Activated CD4-positive, alpha-beta T cell treated with anti-CD3 and anti-CD28 coated beads, Interleukin-2, amount 50 U/mL, for 4 hours (primary cell): ENCODE measurements around the gene VWF.

Experiments used
- DNase-seq, 2 experiments: peaks; one replicate each; pipeline ENCODE4 v3.0.0-alpha.2; 2020

VWF gene

GRCh38 chr12:6076346-6076745 lies 48.1 kb downstream of the VWF start:
- DNase-seq: no peak

DNA sequence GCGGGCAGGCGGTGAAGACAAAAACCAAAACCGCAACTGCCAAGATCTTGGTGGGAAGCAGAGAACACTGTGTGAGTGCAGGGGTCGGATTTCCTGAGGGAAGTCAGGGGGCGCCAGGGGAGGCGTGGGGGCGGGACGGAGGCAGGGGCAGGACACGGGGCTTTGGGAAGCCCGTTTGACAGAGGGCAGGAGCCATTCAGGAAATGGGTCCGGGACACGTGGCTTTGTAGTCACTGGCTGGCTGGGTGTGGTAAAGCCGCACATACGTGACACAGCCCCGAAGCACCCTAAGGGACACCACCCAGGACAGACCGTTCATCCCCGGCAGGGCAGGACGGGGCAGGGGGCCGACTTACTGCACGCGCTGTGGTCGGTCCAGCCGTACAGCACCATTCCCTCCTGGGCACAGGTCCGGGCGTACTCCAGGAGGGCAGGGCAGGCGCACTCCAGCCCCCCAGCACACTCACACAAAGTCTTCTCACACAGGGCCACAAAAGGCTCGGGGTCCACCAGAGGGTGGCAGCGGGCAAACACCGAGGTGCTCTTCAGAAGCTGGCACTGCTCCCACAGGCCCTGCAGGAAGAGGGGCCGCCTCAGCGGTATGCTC lies 49.4 kb downstream of the VWF start:
- no peak for DNase-seq

DNA sequence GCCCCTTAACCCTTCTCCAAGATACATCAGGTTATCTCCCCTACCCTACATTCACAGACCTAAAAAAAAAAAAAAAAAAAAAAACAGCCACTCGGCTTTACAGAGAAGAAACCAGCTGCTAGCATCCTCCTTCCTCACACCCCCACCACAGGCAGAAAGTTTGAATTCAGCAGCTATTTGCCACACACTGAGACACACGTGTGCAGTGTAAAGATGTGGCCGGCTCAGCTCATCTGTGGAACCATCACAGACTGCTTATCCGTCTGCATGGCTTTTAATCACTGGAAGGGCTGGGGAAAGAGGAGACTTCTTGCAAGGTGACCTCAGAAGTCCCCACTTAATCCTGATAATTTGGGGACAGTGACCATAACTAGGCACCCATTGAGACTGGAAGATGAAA lies 50.0 kb downstream of the VWF start:
- DNase-seq: no peak

DNA sequence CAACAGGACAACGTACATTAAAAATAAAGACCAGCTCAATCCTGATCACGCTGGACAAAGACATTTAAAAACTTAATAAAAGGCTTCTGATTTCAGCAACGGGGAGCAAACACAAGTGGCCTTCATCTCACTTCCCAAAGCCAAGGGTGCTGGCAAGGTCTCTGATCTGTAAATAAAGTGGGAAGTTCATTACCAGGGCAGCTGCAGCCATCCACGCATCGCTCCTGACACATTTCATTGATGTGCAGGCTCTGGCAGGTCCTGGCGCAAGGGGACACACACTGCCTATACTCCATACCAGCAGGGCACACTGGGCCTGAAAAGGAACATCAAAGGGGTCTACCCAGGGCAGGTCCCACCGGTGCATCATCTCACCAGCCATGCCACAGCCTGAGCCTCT lies 51.0 kb downstream of the VWF start:
- no peak for DNase-seq

DNA sequence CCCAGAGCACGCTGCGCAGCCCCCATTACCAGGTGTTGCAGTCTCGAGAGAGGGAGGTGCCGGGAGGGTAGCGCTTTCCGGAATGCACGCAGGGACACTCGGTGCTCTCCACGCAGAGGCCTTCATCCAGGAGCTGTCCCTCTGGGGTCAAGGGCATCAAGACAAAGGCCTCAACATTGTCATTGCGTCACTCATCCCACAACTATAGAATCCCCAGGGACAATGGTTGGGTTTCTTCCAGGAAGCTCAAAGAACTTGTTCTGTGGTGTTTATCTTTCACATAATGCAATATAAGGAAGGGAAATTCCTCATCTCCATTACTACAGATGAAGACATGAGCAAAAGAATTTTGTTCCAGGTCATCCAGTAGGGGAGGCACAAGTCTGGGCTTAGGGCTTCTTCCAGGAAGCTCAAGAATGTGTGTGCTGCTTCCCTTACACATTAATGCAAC lies 52.1 kb downstream of the VWF start:
- no peak for DNase-seq

DNA sequence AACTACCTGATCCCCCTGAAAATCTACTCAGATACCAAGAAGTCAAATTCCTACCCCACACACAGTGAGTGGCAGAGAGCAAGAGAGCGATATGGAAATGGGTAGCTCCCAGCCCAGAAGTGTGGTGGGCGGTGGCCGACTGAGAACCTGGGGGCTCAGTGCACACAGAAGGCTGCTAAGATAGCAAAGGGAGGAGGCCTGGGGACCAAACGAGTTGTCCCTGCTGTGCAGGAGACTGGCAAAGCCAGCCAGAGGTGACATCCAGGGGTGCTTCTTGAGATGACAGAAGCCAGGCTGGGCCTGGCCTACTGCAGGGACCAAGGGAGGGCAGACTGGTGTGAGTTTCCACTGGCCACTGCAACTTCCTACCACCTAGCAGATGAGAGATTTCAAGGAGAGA lies 52.9 kb downstream of the VWF start:
- no peak for DNase-seq

DNA sequence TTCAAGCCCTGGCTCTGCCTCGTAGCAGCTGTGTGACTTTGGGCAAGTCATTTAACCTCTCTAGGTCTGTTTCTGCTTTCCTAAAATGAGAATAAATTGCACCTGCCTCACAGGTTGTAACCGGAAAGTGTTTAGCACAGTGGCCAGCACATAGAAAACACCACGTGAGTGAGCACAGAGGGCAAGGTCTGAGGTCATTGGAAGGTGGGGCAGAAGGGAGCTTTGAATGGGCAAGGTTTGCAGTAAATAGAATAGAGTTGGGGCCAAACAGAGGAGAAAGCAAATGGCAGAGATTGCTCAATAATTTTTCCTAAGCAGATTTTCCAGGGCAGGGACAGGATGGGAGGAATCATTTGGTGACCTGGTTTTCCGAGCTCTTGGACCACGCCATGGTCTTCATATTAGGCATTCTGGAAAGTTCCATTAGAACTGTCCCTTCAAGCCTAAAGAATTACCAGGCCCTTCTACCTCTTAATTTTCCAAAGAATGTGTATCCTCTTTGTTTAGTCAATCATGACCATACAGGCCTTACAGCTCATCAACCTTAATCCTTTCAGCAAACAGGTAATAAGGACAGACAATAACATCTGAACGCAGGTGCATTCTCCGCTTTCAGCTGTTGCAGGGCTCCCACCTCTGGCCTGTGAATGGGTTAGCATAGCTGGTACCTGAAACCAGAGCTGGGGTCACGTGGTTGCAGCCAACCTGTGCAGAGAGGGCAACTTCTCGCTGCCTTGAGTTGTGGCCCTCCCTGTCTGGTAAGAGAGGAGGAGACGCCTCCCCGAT lies 53.8 kb downstream of the VWF start:
- no peak for DNase-seq

- DNase-seq: peak; percentile 15 to 22
Observed at GRCh38 chr12:6069437-6070093, 54.9 kb downstream of the VWF start.

DNA sequence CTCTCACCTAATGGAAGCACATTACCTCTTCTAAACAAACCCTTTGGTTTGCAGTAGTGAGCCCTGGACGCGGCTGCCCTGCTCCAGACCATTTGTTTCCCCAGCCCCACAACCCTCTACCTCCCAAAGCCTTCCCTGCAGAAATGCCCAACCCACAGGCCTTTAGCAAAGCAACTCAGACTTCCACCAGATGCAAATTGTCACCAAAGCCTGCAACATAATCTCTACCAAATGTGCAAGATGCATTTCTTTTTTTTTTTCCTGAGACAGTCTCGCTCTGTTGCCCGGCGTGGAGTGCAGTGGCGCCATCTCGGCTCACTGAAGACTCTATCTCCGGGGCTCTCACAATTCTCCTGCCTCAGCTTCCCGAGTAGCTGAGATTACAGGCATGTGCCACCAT lies 56.2 kb downstream of the VWF start:
- DNase-seq: no peak

GRCh38 chr12:6067152-6067916 lies 57.1 kb downstream of the VWF start:
- no peak for DNase-seq

- DNase-seq: no peak
Observed at GRCh38 chr12:6066651-6067050, 57.8 kb downstream of the VWF start.

DNA sequence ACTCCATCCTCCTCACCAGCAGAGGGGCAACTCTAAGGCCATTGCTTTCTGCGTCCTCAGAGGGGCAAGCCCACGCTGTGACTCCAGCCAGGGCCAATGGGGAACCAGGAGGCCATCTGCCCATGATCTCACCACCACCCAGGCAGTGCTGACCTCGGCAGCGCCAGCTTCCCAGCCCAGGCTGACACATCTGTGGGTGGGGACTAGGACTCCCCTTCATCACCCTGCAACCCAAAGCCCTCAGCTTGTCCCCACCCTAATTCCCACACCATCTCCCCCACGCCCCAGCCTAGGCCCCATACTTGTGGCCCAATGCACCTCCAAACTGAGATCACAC lies 58.6 kb downstream of the VWF start:
- no peak for DNase-seq

DNA sequence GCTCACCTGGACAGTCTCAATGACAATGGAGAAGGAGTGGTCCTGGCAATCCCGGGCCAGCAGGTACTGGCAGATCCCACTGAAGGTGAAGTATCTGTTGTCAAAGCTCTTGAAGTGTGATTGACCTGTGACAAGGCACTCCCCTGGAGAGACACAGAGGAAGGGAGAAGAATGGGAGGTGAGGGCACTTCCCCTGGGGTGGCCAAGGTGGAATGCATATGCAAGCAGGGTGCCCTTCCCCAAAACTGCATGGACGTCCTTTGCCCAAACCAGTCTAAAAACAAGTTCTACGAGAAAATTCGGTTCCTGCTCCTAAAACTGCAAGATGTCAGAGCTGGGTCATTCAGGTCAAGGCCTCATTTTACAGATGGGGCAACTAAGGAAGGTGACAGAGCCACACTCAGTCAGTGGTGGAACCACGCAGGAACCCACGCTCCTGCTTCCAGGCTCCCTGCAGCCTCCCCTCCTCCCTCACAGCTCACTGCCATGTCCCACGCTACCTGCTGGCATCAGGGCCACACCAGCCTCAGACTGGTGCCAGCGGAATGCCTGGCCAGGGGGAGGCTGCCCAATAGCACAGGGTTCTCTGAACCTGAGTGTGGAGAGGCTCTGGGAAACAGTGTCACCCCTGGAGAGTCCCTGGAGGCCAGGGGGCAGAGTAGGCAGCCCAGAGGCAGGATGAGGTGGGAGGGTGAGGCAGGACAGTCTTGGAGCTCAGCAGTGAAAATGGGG lies 59.2 kb downstream of the VWF start:
- no peak for DNase-seq

DNA sequence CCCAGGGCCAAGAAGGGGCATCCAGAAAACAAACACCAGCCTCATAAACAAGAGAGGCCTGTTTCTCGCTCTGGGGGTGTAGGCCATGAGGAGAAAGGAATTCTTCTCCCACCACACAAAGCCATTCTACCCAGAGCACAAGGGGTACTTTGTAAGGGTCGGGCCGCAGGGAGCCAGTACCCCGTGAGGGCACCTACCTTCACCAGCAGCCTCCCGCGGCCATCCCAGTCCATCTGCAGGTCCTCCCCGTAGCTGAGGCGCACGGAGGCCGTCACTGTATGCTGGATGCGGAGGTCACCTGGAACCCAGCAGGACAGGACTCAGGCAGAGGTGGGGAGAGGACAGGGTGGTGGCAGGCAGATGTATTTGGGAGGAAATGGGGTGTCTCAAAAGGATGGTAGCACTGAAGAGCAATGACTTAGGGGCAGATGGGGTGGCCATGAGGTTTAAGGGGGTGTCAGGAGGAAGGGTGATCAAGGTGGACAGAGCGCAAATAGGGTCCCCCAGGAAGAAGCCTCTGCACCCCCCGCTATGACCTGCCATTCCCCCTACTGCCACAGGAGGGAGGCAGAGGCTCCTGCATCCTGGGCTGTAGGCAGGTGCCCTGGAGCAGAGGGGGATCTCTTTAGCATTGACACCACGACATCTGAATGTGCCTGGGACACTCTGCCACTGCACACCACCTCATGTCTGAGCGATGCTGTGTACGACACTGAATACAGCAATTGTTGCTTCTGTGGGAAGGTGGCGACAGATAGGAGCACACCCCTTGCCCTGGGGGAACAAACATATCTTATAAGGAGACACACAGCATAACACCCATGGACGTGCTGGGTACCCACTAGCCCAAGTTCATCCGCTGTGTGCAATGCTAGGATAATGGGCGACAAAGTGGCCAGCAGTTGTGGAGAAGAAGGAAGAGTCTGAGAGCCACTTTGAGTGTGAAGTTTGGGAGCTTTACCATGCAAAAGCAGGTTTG lies 61.4 kb downstream of the VWF start:
- peak; percentile 41 to 45 for DNase-seq

DNA sequence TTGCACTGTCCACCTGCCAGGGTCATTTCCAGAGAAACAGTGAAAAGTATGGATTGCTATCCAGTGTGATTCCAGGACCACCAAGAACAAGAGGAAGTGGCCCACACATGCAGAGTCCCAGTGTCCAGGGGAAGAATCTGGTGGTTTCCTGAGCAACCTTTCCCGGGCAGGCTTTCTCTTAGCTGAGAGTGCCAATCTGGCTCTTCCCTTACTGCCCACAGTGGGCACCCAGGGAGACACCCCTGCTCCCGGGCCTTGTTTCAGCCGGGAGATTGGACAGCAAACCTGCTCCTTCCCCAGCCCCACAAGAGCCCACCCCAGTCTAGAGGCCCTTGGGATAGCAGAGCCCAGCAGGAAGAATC lies 62.1 kb downstream of the VWF start:
- DNase-seq: no peak

DNA sequence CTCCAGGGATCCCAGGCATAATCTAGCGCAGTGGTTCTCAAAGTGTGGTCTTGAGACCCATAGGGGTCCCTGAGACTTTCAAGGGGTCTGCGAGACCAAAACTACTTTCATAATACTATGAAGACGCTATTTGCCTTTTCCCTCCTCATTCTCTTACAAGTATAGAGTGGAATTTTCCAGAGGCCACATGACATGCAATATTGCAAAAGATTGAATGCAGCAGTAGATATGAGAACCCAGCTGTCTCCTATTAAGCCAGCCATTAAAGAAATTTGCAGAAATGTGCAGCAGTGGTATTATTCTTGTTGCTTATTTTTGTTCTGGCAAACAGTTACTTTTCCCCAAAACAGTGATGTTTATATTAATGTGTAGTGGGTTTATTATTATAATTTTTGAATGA lies 62.8 kb downstream of the VWF start:
- no peak for DNase-seq

- no peak for DNase-seq
Observed at GRCh38 chr12:6059860-6060565, 64.5 kb downstream of the VWF start.

- DNase-seq: no peak
Observed at GRCh38 chr12:6059221-6059620, 65.2 kb downstream of the VWF start.

DNA sequence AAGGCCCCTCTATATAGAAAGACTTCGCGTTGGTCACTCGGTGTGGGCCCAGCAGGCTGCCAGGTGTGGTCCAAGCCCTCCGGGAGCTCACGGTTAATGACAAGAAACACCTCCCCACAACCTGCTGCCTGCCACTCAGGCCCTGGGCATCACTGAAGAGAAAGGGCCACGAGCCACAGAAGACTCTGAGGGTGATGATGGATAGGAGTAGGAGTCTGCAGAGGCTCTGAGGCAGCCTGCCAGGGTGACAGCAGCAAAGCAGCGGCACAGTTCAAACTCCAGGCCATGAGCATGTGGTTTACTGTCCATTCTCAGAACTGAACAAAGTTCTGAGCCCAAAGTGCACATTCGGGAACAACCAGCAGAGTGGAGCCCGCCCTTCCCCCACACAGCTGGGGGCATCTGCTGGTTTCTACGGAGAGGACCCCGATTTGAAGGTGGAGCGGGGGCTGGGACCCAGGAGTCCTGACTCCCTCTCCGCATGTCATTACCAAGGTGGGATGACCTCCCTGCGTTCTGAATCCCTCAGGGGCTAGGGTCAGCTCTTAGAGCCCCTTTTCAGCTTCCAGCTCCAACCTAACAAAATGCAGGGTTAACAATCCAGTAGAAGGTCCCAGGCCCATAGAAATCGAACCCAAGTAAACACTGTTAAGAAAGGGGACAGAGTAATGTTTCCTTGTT lies 65.8 kb downstream of the VWF start:
- no peak for DNase-seq

GRCh38 chr12:6057700-6058099 lies 66.8 kb downstream of the VWF start:
- no peak for DNase-seq
